B cell (primary cell): Measurements from ENCODE around the gene NBEAL1.
"Not testable (repeated sequence)": the region's sequence is repeated elsewhere in the genome, so short reads cannot be mapped to it uniquely, and the experiment has no call there.

ENCODE experiments used
- CTCF ChIP-seq: fragments of 200-600 bp; IDR thresholded peaks from one replicate; pipeline ENCODE4 v1.8.0; 2022; ENCODE audit warnings: antibody characterized with exemption, mild to moderate bottlenecking
- EZH2 ChIP-seq: IDR thresholded peaks from 2 replicates; pipeline ENCODE4 v1.6.1; 2012; ENCODE audit warnings: borderline replicate concordance, low read depth, mild to moderate bottlenecking, moderate library complexity, low read length; ENCODE audit not compliant: insufficient read depth, poor library complexity, severe bottlenecking

- not testable (repeated sequence) for TF ChIP-seq CTCF, EZH2
These were observed 176.4 kb downstream of the NBEAL1 start for GRCh38 chr2:203191026-203191425.
